Measurements from ENCODE around the gene HLA-DQA1. TPM values are rescaled to one million over a fixed set of nuclear protein-coding genes. Genes with fewer than 3 reads are reported as not detected.

The HLA-DQA1 gene
- total and polyA plus RNA-seq, 9 of the 15 experiments (the other 6 are each of a cell fraction or from before 2014, with no cell fraction given): 0.04 to 0.49 TPM; not detected in 7

DNA sequence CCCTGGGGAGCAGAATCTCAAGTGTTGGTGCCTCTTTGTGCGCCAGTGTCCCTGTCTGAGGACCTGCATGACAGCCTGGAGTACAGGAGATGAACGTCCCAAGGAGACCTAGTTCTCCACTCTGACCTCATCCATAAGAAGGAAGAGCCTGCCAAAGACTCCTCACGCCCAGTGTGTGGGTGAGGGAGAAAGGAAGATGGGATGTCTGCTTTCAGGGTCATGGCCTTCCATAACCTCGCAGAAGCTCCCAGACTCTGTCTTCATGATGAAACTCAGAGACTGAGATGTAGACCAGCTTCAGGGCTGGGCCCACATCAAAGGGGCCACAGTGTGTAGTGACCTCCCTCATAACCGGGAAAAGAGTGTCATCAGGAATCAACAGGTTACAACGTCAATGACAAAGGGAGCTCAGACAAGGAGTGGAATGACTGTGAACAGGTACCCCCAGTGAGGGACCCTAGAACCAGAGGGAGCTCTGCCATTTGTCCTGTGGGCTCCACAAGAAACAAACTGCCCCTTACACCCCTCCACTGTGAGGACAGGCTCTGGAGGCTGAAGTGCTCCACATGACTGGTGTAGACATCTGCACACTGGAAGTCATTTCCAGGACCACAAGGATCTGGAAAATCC, 21.2 kb downstream of the HLA-DQA1 start:
- H3K27me3 ChIP-seq (ENCODE audit: control insufficient read depth in 2 of 2, insufficient read depth in 2 of 2, low read length in 2 of 2): no peaks in the 10 kb centered on the region
- H3K4me1 ChIP-seq (replicated peaks in 1 of 2; ENCODE audit: control insufficient read depth in 2 of 2, insufficient read depth in 2 of 2, low read length in 2 of 2): no peaks in the 10 kb centered on the region
- WGBS (ENCODE audit: insufficient coverage, low coverage, missing lambda C conversion rate): 0% methylated on average over 6 of the region's 6 CpGs
- BruUV-seq (replicated peaks): no TSS peak
- no peaks in the 10 kb centered on the region for H3K79me2 ChIP-seq (ENCODE audit: control insufficient read depth, insufficient read depth, low read length)
- POLR2A ChIA-PET: interaction anchor here (0.6 kb wide), 1 partner anchor 135 kb away, joined by 3 read pairs; no protein-coding TSS in a partner anchor
- no peaks in the 10 kb centered on the region for H4K20me1 ChIP-seq (replicated peaks; ENCODE audit: control insufficient read depth, insufficient read depth, low read length)
- no peak for TF ChIP-seq XRCC3 (IDR thresholded peaks at IDR 0.05)
- no peak for TF ChIP-seq CBFA2T3 (IDR thresholded peaks at IDR 0.05)
- TF ChIP-seq IRF2 (CRISPR knock-in tag; IDR thresholded peaks at IDR 0.05): no peak
- TF ChIP-seq HOXB6 (CRISPR knock-in tag; IDR thresholded peaks at IDR 0.05; ENCODE audit: borderline replicate concordance): no peak
- TF ChIP-seq, protein P1, sequence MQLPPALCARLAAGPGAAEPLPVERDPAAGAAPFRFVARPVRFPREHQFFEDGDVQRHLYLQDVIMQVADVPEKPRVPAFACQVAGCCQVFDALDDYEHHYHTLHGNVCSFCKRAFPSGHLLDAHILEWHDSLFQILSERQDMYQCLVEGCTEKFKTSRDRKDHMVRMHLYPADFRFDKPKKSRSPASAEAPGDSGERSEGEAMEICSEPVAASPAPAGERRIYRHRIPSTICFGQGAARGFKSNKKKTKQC (CRISPR knock-in tag; IDR thresholded peaks at IDR 0.05): no peak
- no peak for TF ChIP-seq SMAD1 (IDR thresholded peaks at IDR 0.05; ENCODE audit: low read depth, low read length, partially characterized antibody)
- no peak for TF ChIP-seq HMGN3 (IDR thresholded peaks at IDR 0.05; ENCODE audit: borderline replicate concordance, extremely low read depth, insufficient read length, low read depth, low read length)
- TF ChIP-seq ZNF695 (CRISPR knock-in tag; IDR thresholded peaks at IDR 0.05): no peak
- no peak for TF ChIP-seq SRF (CRISPR knock-in tag; IDR thresholded peaks at IDR 0.05)
- no peak for TF ChIP-seq NFIC (IDR thresholded peaks at IDR 0.05)
- no peak overlapping the region for H3K4me2 ChIP-seq (ENCODE audit: insufficient read depth, low read length)
- H3K4me3 ChIP-seq: no peak overlapping the region
- no peak for ATAC-seq
- no peaks in the 10 kb centered on the region for H3K9me3 ChIP-seq (replicated peaks; ENCODE audit: control insufficient read depth, insufficient read depth, low read depth, low read length)
- no peak overlapping the region for H2AFZ ChIP-seq (ENCODE audit: low read depth, low read length)
- no peak for FAIRE-seq
- no peak for DNase-seq (ENCODE audit: extremely low read depth in 1 of 4, low spot score in 3 of 4)
- no peaks in the 10 kb centered on the region for H3K36me3 ChIP-seq (ENCODE audit: control insufficient read depth, insufficient read depth, low read length)
- in situ Hi-C loops (cut with MboI) (no loop called here), intact Hi-C loops (cut with micrococcal nuclease) (no loop called here)
- CTCF ChIA-PET (ENCODE audit: low intra/inter-chr PET ratio): no interaction called here
- no peak overlapping the region for H3K27ac ChIP-seq (ENCODE audit: extremely low read depth, low read depth, low read length)
- no peak overlapping the region for H3K9ac ChIP-seq (ENCODE audit: insufficient read depth in 1 of 2, low read depth in 2 of 2, low read length in 2 of 2)
- H3K9me1 ChIP-seq (ENCODE audit: control insufficient read depth, insufficient read depth, low read length): no peaks in the 10 kb centered on the region
